HepG2 (cell line): ENCODE data around the gene DNAJB2. TPM values are rescaled to one million over a fixed set of nuclear protein-coding genes. Genes with fewer than 3 reads are reported as not detected.

Experiments used
- ARID2 ChIP-seq: sonication (generic); formaldehyde crosslinking; IDR thresholded peaks from 2 replicates; pipeline ENCODE4 v1.8.1; 2022; ENCODE audit warnings: mild to moderate bottlenecking, missing genetic modification reagents, borderline replicate concordance
- CC2D1A ChIP-seq: sonication (generic); formaldehyde crosslinking; IDR thresholded peaks from 2 replicates; pipeline ENCODE4 v1.8.1; 2023; ENCODE audit warnings: mild to moderate bottlenecking, missing genetic modification reagents
- KDM3A ChIP-seq: IDR thresholded peaks from 2 replicates; pipeline ENCODE4 v1.6.1; 2018; ENCODE audit warnings: low read depth, missing compliant biosample characterization
- KDM5A ChIP-seq: fragments of 200-600 bp; sonication (generic); IDR thresholded peaks from 2 replicates; pipeline ENCODE4 v1.7.0; 2018; ENCODE audit warnings: antibody characterized with exemption, mild to moderate bottlenecking, low read length, borderline replicate concordance
- KLF12 ChIP-seq: sonication (generic); formaldehyde crosslinking; IDR thresholded peaks from 2 replicates; pipeline ENCODE4 v1.4.0; 2020; ENCODE audit warnings: missing genetic modification reagents, borderline replicate concordance
- MAZ ChIP-seq, 2 experiments: sonication (generic) in 1 of 2; formaldehyde crosslinking in 1 of 2; IDR thresholded peaks; 2 replicates each; pipeline versions ENCODE4 v1.5.0 to v1.6.1; 2012 to 2020; ENCODE audit warnings: low read depth in 2 of 2, mild to moderate bottlenecking in 2 of 2, borderline replicate concordance in 1 of 2, improper control_type of control experiment in 1 of 2, low read length in 1 of 2, missing genetic modification reagents in 1 of 2, moderate library complexity in 1 of 2
- MEIS2 ChIP-seq: sonication (generic); formaldehyde crosslinking; IDR thresholded peaks from 2 replicates; pipeline ENCODE4 v1.9.0; 2021; ENCODE audit warnings: mild to moderate bottlenecking, missing genetic modification reagents
- PLRG1 ChIP-seq: fragments of 450-650 bp; conservative IDR thresholded peaks from 2 replicates; pipeline ENCODE4 v1.6.1; 2016
- SETDB1 ChIP-seq: sonication (generic); formaldehyde crosslinking; IDR thresholded peaks from 2 replicates; pipeline ENCODE4 v1.5.1; 2020; ENCODE audit warnings: missing genetic modification reagents, mild to moderate bottlenecking, borderline replicate concordance
- ZNF160 ChIP-seq: sonication (generic); formaldehyde crosslinking; IDR thresholded peaks from 2 replicates; pipeline ENCODE4 v1.8.0; 2022; ENCODE audit warnings: mild to moderate bottlenecking, inconsistent platforms, missing genetic modification reagents
- ZNF75D ChIP-seq: sonication (generic); formaldehyde crosslinking; IDR thresholded peaks from 2 replicates; pipeline ENCODE4 v1.8.1; 2023; ENCODE audit warnings: missing genetic modification reagents, mild to moderate bottlenecking, borderline replicate concordance
- polyA plus RNA-seq, 8 experiments: library from polyadenylated mRNA; depleted of rRNA in 3 of 8; stranded (reverse) in 7 of 8; unstranded in 1 of 8; fragments of >200 nt; fragmentation: Illumina TruSeq in 4 of 8; extraction: Trizol in 4 of 8; gene quantifications; 2 replicates each; pipeline versions ENCODE4 v1.2.1 to v1.2.3, GENCODE V29; 2011 to 2016; ENCODE audit warnings: low read depth in 4 of 8, missing spikeins in 1 of 8, mixed read lengths in 1 of 8; ENCODE audit not compliant: insufficient read depth in 1 of 8
- total RNA-seq, 5 experiments: library from RNA; depleted of rRNA; stranded (reverse); fragments of >200 nt; fragmentation: Illumina TruSeq; extraction: Trizol; gene quantifications; 2 replicates each; pipeline ENCODE4 v1.2.3, GENCODE V29; 2016; ENCODE audit warnings: low read depth in 1 of 5
- TF ChIP-seq, protein P1 (sequence below): sonication (generic); formaldehyde crosslinking; IDR thresholded peaks from 2 replicates; pipeline ENCODE4 v1.4.0; 2020; ENCODE audit warnings: low read depth, mild to moderate bottlenecking, missing genetic modification reagents
- TF ChIP-seq, protein P2 (sequence below): sonication (generic); formaldehyde crosslinking; IDR thresholded peaks from 2 replicates; pipeline ENCODE4 v1.5.1; 2020; ENCODE audit warnings: missing genetic modification reagents, mild to moderate bottlenecking, borderline replicate concordance
- TF ChIP-seq, protein P3 (sequence below): sonication (generic); formaldehyde crosslinking; IDR thresholded peaks from 2 replicates; pipeline ENCODE4 v1.8.0; 2022; ENCODE audit warnings: mild to moderate bottlenecking, missing genetic modification reagents
- TF ChIP-seq, protein P4 (sequence below): sonication (generic); formaldehyde crosslinking; IDR thresholded peaks from 2 replicates; pipeline ENCODE4 v1.5.1; 2020; ENCODE audit warnings: mild to moderate bottlenecking, missing genetic modification reagents, borderline replicate concordance

DNAJB2 gene
- total and polyA plus RNA-seq, 2 of the 13 experiments (the other 11 are each of a cell fraction or from before 2014, with no cell fraction given), result 21.3 to 31.1 TPM

DNA sequence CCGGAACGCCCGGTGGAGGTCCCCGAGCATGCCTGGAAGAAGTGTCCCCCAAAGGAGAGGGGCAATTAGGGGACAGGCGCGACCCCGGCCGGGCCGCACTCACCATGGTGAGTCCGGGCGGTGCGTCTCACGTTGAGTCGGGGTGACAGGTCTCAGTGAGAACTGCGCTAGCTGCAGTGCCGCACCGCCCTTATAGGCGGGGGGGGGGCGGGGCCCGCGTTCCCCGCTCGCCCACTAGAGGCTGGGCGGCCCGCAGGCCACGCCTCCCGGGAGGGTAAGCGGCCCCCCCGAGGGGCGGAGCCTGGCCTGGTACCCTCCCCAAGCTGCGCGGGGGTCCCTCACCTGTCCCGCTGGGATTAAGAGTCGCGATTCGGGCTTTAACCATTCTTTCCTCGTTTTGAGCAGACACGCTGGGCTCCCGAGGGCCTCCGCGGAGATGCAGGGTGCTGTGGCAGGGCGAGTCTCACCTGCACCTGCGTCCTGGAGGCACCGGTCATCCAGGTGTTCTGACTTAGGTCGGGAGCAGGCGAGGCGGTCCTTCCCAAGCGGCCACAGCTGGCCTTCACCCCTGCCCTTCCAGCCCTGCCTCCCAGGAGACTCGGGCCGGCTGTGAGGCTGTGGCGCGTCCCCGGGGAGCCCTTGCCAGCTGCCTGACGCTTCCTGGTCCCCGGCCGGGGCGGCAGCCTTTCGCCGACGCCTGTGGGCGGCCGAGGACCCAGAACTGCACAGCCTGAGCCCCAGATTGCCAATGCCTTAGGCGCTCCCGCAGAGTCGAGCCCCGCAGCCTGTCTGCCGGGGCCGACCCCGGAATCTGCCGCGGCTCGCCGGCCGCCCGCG is 25.2 kb upstream of the DNAJB2 start, which contains the start of gene TUBA4A (continued):
- TF ChIP-seq CC2D1A (CRISPR knock-in tag) (no peak), KDM5A (no peak), ZNF75D (CRISPR knock-in tag) (no peak), ARID2 (0 out of 2 replicates have a peak, but pooled peaks have one; percentile 36), PLRG1 (no peak), KDM3A (0 out of 2 replicates have a peak, but pooled peaks have one; percentile 17), ZNF160 (no peak), SETDB1 (no peak), KLF12 (CRISPR knock-in tag) (0 out of 2 replicates have a peak, but pooled peaks have one; percentile 54), MEIS2 (CRISPR knock-in tag) (peak; percentile 52; the same call in 1 of the 2 replicates), MAZ (IDR thresholded peaks at IDR 0.05; ENCODE audit: borderline replicate concordance, low read depth, low read length) (no peak; the same call in 1 of the 2 replicates), MAZ (CRISPR knock-in tag; IDR thresholded peaks at IDR 0.05; ENCODE audit: low read depth) (0 out of 2 replicates have a peak, but pooled peaks have one; percentile 36)
- TF ChIP-seq, protein P1, sequence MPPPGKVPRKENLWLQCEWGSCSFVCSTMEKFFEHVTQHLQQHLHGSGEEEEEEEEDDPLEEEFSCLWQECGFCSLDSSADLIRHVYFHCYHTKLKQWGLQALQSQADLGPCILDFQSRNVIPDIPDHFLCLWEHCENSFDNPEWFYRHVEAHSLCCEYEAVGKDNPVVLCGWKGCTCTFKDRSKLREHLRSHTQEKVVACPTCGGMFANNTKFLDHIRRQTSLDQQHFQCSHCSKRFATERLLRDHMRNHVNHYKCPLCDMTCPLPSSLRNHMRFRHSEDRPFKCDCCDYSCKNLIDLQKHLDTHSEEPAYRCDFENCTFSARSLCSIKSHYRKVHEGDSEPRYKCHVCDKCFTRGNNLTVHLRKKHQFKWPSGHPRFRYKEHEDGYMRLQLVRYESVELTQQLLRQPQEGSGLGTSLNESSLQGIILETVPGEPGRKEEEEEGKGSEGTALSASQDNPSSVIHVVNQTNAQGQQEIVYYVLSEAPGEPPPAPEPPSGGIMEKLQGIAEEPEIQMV (CRISPR knock-in tag), result 0 out of 2 replicates have a peak, but pooled peaks have one; percentile 67
- TF ChIP-seq, protein P2, sequence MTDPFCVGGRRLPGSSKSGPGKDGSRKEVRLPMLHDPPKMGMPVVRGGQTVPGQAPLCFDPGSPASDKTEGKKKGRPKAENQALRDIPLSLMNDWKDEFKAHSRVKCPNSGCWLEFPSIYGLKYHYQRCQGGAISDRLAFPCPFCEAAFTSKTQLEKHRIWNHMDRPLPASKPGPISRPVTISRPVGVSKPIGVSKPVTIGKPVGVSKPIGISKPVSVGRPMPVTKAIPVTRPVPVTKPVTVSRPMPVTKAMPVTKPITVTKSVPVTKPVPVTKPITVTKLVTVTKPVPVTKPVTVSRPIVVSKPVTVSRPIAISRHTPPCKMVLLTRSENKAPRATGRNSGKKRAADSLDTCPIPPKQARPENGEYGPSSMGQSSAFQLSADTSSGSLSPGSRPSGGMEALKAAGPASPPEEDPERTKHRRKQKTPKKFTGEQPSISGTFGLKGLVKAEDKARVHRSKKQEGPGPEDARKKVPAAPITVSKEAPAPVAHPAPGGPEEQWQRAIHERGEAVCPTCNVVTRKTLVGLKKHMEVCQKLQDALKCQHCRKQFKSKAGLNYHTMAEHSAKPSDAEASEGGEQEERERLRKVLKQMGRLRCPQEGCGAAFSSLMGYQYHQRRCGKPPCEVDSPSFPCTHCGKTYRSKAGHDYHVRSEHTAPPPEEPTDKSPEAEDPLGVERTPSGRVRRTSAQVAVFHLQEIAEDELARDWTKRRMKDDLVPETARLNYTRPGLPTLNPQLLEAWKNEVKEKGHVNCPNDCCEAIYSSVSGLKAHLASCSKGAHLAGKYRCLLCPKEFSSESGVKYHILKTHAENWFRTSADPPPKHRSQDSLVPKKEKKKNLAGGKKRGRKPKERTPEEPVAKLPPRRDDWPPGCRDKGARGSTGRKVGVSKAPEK (CRISPR knock-in tag), result no peak
- TF ChIP-seq, protein P3, sequence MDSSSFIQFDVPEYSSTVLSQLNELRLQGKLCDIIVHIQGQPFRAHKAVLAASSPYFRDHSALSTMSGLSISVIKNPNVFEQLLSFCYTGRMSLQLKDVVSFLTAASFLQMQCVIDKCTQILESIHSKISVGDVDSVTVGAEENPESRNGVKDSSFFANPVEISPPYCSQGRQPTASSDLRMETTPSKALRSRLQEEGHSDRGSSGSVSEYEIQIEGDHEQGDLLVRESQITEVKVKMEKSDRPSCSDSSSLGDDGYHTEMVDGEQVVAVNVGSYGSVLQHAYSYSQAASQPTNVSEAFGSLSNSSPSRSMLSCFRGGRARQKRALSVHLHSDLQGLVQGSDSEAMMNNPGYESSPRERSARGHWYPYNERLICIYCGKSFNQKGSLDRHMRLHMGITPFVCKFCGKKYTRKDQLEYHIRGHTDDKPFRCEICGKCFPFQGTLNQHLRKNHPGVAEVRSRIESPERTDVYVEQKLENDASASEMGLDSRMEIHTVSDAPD (CRISPR knock-in tag), result 0 out of 2 replicates have a peak, but pooled peaks have one; percentile 51
- TF ChIP-seq, protein P4, sequence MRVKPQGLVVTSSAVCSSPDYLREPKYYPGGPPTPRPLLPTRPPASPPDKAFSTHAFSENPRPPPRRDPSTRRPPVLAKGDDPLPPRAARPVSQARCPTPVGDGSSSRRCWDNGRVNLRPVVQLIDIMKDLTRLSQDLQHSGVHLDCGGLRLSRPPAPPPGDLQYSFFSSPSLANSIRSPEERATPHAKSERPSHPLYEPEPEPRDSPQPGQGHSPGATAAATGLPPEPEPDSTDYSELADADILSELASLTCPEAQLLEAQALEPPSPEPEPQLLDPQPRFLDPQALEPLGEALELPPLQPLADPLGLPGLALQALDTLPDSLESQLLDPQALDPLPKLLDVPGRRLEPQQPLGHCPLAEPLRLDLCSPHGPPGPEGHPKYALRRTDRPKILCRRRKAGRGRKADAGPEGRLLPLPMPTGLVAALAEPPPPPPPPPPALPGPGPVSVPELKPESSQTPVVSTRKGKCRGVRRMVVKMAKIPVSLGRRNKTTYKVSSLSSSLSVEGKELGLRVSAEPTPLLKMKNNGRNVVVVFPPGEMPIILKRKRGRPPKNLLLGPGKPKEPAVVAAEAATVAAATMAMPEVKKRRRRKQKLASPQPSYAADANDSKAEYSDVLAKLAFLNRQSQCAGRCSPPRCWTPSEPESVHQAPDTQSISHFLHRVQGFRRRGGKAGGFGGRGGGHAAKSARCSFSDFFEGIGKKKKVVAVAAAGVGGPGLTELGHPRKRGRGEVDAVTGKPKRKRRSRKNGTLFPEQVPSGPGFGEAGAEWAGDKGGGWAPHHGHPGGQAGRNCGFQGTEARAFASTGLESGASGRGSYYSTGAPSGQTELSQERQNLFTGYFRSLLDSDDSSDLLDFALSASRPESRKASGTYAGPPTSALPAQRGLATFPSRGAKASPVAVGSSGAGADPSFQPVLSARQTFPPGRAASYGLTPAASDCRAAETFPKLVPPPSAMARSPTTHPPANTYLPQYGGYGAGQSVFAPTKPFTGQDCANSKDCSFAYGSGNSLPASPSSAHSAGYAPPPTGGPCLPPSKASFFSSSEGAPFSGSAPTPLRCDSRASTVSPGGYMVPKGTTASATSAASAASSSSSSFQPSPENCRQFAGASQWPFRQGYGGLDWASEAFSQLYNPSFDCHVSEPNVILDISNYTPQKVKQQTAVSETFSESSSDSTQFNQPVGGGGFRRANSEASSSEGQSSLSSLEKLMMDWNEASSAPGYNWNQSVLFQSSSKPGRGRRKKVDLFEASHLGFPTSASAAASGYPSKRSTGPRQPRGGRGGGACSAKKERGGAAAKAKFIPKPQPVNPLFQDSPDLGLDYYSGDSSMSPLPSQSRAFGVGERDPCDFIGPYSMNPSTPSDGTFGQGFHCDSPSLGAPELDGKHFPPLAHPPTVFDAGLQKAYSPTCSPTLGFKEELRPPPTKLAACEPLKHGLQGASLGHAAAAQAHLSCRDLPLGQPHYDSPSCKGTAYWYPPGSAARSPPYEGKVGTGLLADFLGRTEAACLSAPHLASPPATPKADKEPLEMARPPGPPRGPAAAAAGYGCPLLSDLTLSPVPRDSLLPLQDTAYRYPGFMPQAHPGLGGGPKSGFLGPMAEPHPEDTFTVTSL (CRISPR knock-in tag), result no peak
